NCI-H748 (cell line): Measurements from ENCODE around the gene TOP2B.

Source experiments
- DNase-seq: peaks from one replicate; lab custom pipeline; 2025; ENCODE audit not compliant: unreplicated experiment; lab: John Stamatoyannopoulos, UW

Gene TOP2B

GRCh38 chr3:25664812-25665314 lies at the start of gene TOP2B:
Gene TOP2B (minus strand): TSS chr3:25664907. CDS start chr3:25664297, 610 bp downstream.
- peak; percentile 92 for DNase-seq

GRCh38 chr3:25713341-25713985 lies 48.8 kb upstream of the TOP2B start:
- DNase-seq: no peak

DNA sequence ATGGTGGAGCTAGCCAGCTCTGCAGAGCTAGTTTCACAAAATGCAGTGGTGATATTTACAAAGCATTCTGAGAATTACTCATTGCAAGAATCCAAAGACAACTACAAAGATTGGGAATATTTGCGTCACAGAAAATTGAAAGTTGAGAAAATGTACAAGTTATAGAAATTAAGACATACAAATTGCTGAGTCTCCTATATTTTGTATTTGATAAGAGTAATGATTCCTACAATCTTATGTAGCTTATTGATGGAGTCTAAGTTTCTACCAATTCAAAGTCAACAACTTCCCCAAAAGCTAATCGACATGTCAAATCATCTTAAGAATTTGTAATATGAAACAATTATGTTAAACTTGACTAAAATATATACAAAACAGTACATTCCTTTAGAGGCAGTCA lies 46.4 kb upstream of the TOP2B start:
- no peak for DNase-seq

DNA sequence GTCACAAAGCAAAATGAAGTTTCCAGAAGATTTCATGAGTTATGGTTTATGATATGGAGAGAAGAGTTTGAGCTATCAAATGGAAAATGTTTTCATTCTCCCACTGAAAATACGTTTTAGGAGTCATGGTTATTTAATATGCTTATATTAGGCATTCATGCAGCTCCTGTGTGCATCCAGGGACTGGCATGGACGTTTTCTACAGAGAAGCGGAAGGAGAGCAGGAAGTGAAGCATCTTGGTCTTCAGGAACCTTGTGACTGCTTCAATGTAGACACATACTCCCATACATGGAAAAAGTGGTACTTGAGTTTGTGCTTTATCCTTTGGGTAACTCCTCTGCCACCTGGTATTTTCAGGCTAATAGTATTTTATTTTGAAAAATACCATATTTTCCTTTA lies 43.3 kb upstream of the TOP2B start:
- DNase-seq: no peak

DNA sequence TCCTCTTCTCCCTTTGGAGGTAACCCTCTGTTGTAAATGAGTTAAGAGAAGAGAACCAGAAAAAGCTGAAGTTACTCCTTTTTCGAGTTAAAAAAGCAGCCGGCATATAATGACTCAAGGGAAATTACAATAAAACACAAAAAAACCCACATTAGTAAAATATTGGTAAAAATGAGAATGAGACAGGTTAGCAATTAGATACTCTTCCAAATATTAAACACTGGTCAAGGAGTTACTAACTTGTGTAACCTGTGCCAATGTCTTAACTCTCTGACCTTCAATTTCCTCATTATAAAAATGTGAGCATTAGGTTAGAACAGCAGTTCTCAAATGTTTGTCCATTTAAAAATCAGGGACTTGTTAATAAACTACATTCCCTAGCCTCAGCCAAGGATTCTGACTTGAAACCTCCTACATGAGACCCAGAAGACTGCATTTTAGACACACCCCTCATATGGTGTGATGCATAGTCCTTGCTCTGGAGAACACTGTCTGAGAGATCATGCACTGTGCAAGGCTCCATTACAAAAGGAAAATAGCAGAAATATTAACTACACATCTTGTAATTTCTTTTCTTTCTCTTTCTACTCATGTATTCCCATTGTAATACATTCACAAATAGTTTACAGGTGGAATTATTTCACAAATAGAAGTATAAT lies 42.7 kb upstream of the TOP2B start:
- no peak for DNase-seq

GRCh38 chr3:25706213-25706612 lies 41.5 kb upstream of the TOP2B start:
- DNase-seq: no peak

- no peak for DNase-seq
Observed at GRCh38 chr3:25697553-25697952, 32.8 kb upstream of the TOP2B start.

- no peak for DNase-seq
Observed at GRCh38 chr3:25695731-25696420, 31.2 kb upstream of the TOP2B start.

DNA sequence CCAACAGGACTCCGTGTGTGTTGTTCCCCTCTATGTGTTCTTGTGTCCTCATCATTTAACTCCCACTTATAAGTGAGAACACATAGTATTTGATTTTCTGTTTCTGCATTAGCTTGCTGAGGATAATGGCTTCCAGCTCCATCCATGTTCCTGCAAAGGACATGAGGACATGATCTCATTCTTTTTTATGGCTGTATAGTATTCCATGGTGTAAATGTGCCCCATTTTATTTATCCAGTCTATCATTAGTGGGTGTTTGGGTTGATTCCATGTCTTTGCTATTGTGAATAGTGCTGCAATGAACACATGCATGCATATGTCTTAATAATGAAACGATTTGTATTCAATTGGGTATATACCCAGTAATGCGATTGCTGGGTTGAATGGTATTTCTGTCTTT lies 28.5 kb upstream of the TOP2B start:
- no peak for DNase-seq

DNA sequence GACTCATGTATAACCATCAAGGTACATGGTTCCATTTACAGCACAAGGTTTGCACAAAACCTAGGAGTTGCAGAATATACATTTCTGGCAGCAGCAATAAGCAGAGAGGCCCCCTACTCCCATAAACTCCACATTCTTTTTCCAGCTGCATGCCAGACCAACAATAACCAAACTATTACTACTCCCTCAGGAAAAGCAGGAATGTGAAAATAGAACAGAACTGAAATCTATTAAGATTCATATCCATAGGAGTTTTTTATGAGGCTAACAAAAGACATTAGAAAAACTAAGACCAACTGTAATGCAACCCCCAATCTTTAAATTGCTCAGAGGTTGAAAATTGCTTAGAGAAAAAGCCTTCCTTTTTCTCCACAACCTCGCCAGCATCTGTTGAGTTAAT lies 27.6 kb upstream of the TOP2B start:
- DNase-seq: no peak

DNA sequence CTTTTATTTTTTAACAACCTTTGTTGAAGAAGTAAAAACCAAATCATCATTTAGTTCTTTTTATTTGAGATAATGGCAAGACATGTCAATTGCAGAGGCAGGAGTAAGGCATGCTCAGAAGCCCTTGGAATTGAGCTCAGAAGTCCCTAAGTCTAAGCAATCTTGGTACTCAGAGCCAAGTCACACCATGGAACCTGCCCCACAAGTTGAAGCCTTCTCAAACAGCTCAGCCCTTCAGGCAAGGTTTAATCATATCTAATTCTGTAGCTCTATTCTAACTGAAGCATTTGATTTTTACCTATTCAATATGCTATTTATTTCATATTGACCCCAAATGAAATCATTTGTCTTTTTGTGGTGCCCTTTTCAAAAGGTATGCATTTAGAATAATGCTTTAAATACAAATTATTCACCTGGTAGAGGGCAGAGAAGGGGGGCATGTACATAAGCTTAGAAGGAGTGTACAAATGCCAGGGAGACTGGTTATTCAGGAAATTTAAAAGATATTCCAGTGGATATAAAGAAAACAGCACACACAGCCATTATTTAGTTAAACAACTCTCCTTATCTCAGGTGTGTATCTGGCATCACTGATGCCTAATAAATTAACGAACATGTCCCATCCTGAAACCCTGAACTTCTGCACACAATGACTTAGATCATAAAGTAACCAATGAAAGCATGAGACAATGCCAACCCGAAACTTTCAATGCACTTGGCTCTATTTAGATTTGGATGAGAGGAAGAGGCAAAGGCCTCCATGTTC lies 26.2 kb upstream of the TOP2B start:
- no peak for DNase-seq

GRCh38 chr3:25689226-25689625 lies 24.5 kb upstream of the TOP2B start:
- DNase-seq: no peak

DNA sequence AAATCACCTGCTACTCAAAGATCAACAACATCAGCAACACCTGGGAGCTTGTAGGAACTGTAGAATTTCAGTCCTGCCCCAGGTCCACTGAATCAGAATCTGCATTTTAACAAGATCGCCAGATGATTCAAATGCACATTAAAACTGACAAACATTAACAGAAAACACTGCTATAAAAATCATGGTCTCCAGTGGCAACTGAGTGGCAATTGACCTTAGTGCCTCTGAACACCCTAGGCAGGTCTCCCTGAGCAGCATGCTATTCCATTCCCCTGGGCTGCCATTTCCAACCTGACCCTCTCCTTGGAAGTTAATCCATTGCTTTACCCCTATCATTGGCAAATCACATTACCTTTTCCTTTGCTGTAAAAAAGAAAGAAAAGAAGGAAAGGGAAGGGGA lies 23.0 kb upstream of the TOP2B start:
- no peak for DNase-seq

DNA sequence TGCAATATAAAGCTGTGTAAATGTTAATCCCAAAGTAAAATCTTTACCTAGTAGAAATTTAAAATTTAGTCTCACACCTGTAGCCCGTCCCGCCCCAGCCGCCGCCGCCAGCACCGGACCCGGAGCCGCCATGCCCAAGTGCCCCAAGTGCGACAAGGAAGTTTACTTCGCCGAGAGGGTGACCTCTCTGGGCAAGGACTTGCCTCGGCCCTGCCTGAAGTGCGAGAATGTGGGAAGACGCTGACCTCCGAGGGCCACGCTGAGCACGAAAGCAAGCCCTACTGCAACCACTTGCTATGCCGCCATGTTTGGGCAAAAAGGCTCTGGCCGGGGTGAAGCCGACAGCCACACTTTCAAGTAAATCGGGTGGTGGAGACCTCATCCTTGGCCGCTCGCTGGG lies 22.1 kb upstream of the TOP2B start:
- no peak for DNase-seq

GRCh38 chr3:25683882-25684281 lies 19.2 kb upstream of the TOP2B start:
- no peak for DNase-seq

GRCh38 chr3:25683410-25683809 lies 18.7 kb upstream of the TOP2B start:
- DNase-seq: no peak

DNA sequence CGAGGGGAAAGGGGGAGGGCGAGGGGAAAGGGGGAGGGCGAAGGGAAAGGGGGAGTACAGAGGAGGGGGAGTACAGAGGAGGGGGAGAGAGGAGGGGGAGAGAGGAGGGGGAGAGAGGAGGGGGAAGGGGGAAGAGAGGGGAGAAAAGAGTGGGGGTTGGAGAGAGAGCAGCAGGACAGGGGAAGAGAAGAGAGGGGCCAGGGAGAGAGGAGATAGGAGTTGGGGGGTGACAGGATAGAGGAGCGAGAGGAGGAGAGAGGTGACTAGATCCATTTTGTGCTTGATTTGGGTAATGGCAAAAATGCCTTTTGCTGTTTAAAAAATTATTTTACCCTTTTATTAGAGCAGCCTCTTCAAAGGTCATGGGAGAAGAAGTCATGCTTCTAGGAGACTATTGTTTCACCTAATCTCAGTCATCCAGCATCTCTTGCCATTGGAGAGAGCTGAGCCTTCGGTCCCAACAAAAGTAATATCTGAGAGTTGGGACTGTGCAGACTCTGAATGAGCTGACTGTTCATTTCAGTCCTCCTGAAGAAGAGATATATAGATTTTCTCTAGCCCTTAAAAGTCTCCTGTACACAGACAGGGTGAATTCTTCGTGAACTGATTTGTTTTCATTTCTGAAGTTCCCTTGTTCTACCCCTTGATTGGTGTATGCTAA lies 15.1 kb upstream of the TOP2B start:
- DNase-seq: no peak

DNA sequence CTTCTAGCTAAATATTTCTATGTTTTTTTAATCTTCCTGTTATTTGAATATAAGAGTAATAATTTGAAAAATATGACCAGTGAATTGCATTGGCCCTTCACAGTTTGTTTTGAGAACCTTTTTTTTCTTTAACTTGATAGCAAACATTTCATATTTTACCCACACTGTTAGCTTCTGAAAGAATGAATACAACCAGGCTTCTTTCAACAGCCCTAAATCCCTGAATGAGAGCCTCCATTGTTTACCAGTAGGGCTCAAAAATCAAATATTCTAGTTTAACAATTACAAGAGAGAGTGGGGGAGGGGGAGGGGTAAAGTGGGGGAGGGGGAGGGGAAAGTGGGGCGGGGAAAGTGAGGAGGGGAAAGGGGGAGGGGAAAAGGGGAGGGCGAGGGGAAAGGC lies 14.5 kb upstream of the TOP2B start:
- no peak for DNase-seq

GRCh38 chr3:25678581-25678980 lies 13.9 kb upstream of the TOP2B start:
- no peak for DNase-seq

DNA sequence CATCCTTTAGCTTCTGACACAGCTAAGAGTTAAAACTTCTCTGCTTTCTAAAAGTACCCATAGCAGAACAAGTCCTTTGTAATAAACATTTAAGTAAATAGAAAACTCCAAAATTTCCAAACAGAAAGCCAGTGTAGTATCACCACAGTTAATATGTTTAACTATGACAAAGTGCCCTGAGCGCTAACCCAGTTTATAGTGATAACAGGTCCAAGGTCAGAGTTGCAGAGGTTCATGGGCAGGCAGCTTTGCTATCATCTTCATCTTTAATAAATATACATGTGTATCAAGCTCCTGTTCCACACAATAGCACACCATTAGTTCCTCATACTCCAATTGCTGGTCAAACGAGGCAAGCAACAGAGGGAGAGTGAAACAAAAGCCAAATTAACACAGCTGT lies 12.4 kb upstream of the TOP2B start:
- DNase-seq: no peak

GRCh38 chr3:25674670-25675069 lies 10.0 kb upstream of the TOP2B start:
- no peak for DNase-seq
